IPS-18c (cell line): ENCODE data around the gene PCBD1.

Experiments
- H3K4me3 ChIP-seq: 2 replicates; pipeline ENCODE4 v1.7.0; 2013; ENCODE audit warnings: low read depth, mild to moderate bottlenecking, low read length, moderate library complexity; ENCODE audit not compliant: insufficient read depth
- H3K9me3 ChIP-seq: one replicate; pipeline ENCODE4 v1.6.1; 2013; ENCODE audit warnings: mild to moderate bottlenecking, low read length, moderate library complexity; ENCODE audit not compliant: control insufficient read depth, insufficient read depth

Gene PCBD1

GRCh38 chr10:70887804-70888800 is at the start of gene PCBD1:
Gene PCBD1 (minus strand): TSS chr10:70888565. CDS start chr10:70888533, 32 bp downstream.
- Histone ChIP-seq H3K4me3 (peak within 1 kb of the TSS; percentile 77), H3K9me3 (peaks cover 2% of the 10 kb centered on the region)

- Histone ChIP-seq H3K9me3 (no peaks in the 10 kb centered on the region), H3K4me3 (no peak overlapping the region)
Measured at GRCh38 chr10:70937661-70938060, 49.3 kb upstream of the PCBD1 start.

DNA sequence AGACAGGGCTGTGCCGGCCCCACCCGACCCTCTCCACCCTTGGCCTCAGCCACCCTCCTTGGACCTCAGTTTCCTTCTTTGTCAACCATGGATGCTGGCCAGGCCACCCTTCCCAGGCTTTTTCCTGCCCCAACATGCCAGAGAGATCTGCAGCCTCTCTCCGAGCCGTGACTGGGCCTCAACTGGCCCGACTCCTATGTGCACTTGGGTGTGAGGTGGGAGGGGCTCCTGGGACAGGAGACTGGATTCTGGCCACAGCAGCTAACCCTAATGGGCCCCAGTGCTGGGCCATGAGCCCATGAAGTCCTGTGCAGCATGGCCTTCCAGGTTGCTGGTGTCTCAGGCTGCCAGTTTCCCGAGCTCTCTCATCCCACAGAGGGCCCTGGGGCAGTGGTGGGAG is 47.7 kb upstream of the PCBD1 start:
- no peaks in the 10 kb centered on the region for H3K9me3 ChIP-seq

GRCh38 chr10:70935631-70936030 is 47.3 kb upstream of the PCBD1 start:
- H3K4me3 ChIP-seq: no peak overlapping the region
- no peaks in the 10 kb centered on the region for H3K9me3 ChIP-seq

More for the DNA sequence above, 47.7 kb upstream of the PCBD1 start:
- no peak overlapping the region for H3K4me3 ChIP-seq

DNA sequence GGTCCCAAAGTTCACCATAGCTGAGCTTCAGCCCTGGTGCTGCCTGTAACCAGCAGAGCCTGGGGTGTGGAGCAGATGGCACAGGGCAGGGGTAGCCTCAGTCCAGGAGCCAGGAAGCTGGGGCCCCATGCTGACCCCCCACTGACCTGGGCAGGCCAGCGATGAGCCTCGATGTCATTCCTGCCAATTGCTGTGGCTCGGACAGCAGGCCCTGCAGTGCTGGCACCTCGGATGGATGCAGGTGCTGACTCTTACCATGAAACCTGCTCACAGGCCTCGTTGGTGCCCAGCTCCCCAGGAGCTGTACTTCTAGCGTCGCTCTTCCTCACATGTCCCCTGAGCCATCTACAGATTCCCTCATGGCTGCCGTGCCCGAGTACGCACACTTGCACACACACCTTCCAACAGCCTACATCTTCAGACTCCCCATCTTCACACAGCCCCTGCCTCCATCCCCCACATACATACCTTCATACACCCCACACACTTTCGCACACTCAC is 46.8 kb upstream of the PCBD1 start:
- Histone ChIP-seq H3K9me3 (no peaks in the 10 kb centered on the region), H3K4me3 (no peak overlapping the region)

DNA sequence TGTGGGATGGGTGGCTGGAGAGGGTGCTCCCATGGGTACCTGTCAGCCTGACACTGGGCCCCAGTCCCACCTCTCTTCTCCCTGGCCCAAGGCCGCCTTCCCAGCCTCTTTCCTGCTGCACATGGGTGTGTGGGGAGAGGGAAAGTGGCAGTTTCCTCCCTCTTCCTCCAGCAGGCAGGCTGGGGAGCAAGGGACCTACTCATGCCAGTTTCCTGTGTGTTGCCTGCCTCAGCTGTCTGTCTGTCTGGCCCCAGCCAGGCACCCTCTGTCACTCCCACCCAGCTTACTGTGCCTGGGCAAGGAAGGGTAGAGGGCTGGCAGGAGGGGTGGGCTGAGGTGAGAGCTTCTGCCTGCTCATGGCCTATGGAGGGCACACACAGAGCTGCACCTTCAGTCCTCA is 46.3 kb upstream of the PCBD1 start:
- H3K4me3 ChIP-seq: no peak overlapping the region
- no peaks in the 10 kb centered on the region for H3K9me3 ChIP-seq

GRCh38 chr10:70932392-70933196 is 44.2 kb upstream of the PCBD1 start:
- H3K4me3 ChIP-seq: no peak overlapping the region
- H3K9me3 ChIP-seq: no peaks in the 10 kb centered on the region

DNA sequence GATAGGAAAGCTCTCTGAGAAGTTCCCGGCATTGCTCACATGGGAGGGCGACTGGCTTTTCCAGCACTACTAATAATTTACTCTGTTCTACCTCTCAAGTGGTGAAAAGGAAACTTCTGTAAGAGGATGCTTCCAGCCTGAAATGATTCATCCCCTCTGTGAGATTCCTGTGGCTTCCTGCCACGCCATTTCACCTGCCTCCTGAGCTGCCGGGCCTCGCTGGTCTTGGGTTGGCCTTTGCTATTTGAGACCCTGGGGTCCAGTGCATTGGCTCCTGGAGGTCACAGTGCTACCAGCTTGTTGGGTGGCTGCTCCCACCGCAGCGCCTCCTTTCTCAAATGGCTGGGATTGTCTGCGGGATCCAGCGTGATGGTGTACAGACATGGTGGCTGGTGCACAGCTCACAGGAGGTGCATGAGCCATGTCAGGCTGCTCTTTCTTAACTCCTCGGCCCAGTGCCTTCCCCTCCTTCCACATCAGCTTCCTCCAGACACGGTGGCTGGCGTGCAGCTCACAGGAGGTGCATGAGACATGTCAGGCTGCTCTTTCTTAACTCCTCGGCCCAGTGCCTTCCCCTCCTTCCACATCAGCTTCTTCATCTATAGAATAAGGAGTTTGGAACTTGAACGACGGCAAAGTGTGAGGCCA is 42.9 kb upstream of the PCBD1 start:
- no peaks in the 10 kb centered on the region for H3K9me3 ChIP-seq
- H3K4me3 ChIP-seq: no peak overlapping the region

DNA sequence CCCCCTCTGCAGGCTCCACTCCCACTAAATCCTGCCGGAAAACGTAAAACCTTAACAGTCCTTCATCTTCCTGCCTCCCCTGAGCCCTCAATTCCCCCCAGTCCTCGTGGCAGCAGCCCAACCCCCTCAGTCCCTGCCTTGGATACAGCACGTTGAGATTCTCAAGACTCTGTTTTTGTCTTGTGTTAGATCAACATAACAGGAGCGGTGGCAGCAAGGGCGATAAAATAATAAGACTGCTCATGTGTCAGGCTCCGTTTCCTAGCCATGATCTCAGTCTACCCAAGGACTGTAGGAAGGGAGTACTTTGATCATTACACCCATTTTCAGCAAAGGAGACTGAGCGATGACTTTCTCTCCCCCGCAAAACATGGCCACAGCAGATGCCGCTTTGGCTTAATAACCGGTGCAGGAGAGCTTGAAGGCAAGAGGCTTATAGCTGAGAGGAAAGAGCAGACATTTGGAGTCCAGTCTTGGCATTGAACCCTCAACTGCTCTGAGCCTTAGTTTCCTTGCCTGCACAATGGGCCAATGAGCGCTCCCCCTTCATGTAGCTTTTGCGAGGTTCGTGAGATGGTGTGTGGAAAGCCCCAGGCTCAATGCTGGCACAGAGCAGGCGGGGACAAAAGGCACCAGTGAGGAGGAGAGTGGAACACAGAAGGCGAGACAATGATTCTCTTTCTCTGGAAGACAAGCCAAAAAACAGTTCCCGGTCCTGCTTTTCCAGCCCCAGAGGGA is 42.1 kb upstream of the PCBD1 start:
- H3K4me3 ChIP-seq: no peak overlapping the region
- no peaks in the 10 kb centered on the region for H3K9me3 ChIP-seq

DNA sequence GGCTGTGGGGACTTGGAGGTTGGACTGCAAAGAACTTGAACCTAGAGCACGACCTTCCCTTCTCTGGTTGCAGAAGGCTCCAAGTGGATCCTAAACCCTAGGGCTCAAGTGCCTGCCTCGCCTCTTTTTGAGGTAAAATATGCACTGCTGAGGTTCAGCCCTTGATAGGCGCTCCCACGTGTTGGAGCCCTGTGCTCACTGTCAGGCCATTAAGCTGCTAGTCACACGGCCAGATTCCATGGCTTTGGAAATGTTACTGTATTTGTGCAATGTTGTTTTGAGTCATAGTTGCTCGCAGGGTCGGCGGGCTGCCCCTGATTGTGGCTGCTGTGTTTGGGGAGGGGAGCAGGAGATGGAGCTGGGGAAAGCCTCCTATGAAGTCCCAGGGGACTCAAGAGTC is 39.8 kb upstream of the PCBD1 start:
- Histone ChIP-seq H3K4me3 (no peak overlapping the region), H3K9me3 (no peaks in the 10 kb centered on the region)

- Histone ChIP-seq H3K9me3 (no peaks in the 10 kb centered on the region), H3K4me3 (no peak overlapping the region)
Measured at GRCh38 chr10:70927189-70927943, 39.0 kb upstream of the PCBD1 start.

DNA sequence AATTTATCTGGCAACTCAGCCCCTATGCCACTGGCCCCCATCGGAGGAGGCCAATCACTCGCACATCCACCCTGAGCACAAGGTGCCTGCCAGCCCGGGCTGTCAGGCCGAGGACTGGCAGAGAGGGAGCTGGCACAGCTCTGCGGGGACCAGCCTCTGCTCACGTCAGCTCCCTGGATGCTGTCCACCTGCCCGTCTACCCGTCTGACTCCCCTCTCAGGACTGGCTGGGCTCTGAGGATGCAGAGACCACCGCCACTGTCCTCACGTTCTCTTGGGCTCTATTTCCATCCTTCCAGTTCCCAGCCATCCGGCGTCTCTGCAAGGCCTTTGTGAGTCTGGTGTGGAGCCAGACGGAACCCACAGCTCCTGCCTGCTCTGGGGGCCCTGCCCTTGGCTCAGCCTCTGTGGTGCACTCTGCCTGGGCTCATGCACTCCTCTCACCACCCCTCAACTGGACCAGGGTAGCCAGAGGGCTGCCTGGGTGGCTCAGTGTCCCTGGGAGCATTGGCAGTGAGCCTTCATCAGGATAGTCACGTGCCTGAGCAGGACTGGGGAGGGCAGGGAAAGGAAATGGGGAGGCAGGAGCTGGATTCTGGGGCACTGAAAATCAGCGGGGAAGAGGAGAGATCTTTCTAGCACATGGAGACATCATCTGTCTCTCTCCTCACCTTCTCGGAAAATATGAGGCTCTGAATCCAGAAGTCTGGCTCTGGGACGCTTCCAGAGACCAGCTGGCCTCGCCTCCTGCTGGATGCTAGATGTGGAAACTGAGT is 38.0 kb upstream of the PCBD1 start:
- Histone ChIP-seq H3K4me3 (no peak overlapping the region), H3K9me3 (no peaks in the 10 kb centered on the region)

GRCh38 chr10:70925377-70926225 is 37.2 kb upstream of the PCBD1 start:
- H3K9me3 ChIP-seq: no peaks in the 10 kb centered on the region
- H3K4me3 ChIP-seq: no peak overlapping the region

DNA sequence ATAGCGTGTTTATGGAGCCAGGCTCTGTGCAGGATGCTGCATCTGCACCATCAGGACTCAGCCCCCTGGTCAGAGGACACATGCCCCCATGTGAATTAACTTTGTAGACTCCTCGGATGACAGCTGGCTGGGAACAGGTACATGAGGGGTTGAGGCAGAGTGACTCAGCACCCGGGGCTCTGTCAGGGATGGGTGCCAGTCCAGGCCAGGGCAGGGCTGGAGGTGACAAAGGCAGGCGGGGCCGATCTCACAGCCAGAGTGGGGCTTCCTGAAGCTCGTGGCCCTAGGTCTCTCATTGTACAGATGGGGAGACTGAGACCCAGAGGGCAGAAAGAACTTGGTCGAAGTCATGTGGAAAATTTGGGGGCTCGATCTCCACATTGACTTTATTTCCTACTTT is 35.3 kb upstream of the PCBD1 start:
- H3K4me3 ChIP-seq: no peak overlapping the region
- H3K9me3 ChIP-seq: no peaks in the 10 kb centered on the region

DNA sequence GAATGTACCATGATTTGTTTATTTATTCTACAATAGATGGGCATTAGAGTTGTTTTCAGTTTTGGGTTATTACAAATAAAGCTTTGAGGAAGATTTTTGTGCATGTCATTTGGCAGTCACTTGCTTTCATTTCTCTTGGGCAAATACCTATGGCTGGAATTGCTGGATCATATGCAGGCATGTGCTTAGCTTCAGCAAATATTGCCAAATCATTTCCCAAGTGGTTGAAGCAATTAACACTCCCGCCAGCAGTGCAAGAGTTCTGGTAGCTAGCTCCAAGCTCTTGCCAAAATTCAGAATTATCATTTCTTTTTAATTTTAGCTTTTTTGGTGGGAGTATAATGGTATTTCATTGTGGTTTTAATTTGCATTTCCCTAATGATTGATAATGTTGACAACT is 32.9 kb upstream of the PCBD1 start:
- Histone ChIP-seq H3K4me3 (no peak overlapping the region), H3K9me3 (no peaks in the 10 kb centered on the region)
